CD1c-positive myeloid dendritic cell (primary cell): ENCODE results near the gene ADRM1.

ENCODE experiments used
- DNase-seq: peaks from one replicate; pipeline ENCODE4 v3.0.0-alpha.2; 2016; ENCODE audit errors: extremely low spot score

ADRM1 gene

DNA sequence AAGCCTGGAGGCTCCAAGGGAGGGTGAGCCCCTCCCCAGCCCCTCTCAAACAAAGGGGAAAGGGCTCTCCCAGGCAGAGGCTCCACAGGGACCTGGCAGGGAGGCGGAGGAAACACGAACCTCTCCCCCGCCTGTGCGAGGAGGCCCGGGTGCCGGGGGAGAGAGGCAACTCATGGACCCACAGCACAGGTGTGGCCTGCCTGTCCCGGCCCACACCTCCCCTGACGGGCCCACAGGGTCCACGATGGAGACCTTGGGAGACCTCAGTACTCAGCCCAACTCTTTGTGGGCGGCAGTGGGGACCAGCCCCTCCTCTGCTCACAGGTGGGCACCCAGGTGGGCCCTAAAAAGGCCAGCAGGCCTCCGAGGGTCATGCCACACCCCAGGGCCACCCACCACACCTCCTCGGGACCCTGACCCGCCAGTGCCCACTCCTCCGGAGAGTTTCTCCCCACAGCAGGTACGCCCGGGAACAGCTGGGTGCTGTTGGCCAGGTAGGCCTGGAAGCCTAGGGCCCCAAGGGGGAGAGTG lies 52.1 kb downstream of the ADRM1 start:
- DNase-seq, result no peak

DNA sequence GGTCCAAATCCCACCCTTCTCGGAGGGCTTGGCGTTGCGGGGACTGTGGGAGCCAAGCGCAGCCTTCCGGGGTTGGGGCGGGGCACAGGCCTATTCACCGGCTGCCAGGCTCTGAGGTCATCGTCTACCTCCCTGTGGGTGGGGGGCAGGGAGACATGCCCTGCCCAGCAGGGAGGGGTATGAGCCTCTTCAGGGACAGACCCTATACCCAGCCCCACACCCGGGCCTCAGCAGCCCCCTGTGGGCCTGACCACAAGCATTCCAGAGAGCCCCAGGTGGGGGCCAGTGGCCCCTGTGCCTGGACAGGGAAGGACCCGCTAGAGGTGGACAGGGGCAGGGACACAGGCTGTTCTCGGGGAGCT lies 52.7 kb downstream of the ADRM1 start:
- no peak for DNase-seq

DNA sequence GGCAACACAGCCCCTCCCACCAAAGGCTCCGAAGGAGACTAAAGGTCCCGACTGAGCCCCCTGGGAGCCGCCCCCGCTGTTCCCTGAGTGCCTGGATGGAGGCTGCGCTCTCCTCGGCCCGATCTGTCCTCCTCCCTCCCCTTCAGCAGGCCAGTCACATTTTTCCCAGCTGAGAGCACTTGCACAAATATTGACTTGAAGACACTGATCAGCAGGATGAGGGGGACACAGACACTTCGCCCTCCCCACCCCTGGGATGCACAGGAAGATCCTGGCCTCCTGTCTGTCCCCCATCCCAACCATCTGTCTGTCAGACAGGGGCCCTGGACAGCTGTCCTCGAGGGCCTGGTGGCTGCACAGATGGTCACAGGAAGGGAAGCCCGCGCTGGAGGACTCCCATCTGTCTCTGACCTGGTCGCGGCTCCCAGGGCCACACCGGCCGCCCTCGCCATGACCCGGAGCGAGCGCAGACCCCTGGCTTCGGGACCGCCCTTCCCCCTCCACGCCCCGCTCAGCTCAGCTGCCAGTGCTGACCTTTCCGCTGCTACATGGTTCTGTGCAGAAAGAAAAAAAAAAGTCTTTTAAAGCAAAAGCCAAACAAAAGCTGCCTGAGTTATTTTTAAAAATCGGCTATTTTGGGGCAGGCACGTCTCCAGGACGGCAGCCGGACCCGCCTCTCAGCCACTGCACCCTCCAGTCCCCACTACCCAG lies 53.2 kb downstream of the ADRM1 start:
- DNase-seq, result no peak

DNA sequence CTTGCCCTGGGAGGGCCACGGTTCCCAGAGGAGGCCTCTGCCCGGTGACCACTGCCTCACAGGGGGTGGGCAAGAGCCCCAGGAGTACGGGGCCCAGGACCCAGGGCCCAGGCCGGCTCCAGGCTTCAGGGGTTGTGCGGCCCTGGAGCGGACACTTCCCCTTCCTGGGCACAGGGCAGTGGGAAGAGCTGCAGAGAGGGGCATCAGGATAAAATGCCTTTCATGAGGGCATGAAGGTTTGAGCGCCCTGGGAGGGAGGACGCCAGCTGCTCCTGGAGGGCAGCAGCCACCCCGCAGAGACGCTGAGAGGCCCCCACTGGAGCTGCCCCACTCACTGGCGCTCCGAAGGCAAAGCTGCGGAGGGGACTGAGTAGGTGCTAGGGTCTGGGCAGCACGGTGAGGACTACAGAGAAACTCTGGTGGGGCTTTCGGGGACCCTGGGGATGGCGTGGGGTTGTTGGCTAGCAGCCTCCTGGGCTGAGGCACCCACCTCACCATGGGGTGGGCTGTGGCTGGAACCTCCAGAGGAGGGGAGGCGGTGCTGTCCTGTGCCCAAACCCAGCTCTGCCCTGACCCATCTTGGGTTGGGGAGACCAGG lies 53.9 kb downstream of the ADRM1 start:
- no peak for DNase-seq

DNA sequence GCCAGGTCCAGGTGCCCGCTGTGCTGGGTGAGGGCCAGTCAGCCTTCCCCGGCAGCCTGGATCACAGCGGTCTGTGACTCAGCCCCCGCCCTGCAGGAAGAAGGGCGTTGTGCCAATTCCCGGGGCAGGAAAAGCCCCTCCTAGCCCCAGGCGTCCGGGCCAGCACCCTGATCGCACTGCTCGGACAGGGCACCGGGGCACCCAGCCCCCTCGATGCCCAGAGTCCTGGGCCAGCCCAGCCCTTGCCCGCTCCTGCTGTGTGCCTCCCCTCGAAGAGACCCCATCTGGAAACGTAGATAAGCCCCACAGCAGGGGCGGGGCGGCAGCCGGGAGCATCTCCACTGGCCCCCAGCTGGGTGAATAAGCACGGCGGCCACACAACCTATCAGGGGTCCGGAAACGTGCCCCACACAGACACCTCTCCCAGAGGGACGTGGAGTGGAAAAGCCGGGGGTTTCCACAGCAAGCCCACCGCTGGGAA lies 54.4 kb downstream of the ADRM1 start:
- no peak for DNase-seq

DNA sequence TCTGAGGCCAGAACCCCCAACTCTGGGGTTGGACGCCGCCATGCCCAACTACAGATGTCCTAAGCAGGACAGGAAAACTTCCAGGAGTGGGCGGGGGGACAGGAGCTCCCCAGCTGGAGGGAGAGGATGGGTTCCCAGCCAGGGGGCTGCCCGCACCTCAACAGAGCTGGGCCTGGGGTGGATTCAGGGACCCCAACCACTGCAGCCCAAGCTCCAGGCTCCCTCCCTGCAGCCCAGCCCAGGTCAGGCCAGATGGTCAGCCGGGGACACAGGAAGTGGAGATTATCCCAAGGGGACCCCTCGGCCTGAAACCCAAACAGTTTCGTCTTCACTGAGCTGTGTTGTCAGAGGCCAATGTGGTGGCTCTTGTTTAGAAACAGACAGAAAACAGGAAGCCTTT lies 54.9 kb downstream of the ADRM1 start:
- no peak for DNase-seq
